ENCODE results near the gene WDPCP.
"Not testable (repeated sequence)": the region's sequence is repeated elsewhere in the genome, so short reads cannot be mapped to it uniquely, and the experiment has no call there.

Gene WDPCP

DNA sequence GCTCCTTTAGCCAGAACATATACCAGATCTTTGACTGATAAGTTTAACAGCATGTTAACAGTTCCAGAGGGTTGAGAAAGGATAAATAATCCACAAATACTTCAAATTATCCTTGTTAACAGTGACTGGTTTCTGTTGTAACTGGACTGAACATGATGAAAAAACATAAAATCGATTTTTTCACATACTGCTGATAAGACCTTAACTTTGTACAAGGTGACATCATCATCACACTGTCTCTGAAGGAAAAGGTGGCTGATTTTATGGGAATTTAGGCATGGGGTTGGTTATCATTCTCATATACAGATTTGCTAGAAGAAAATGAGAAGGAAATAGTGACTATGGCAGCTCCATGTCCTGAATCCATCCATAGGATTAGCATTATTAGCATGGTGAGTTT, 501.6 kb downstream of the WDPCP start:
- DNase-seq (ENCODE audit: low spot score) (no peak), ATAC-seq (ENCODE audit: low read depth) (no peak)
- no peak overlapping the region for H3K4me3 ChIP-seq (ENCODE audit: severe bottlenecking)
- no peaks in the 10 kb centered on the region for H3K27me3 ChIP-seq (ENCODE audit: insufficient read depth, poor library complexity, severe bottlenecking)
- TF ChIP-seq, protein P1, sequence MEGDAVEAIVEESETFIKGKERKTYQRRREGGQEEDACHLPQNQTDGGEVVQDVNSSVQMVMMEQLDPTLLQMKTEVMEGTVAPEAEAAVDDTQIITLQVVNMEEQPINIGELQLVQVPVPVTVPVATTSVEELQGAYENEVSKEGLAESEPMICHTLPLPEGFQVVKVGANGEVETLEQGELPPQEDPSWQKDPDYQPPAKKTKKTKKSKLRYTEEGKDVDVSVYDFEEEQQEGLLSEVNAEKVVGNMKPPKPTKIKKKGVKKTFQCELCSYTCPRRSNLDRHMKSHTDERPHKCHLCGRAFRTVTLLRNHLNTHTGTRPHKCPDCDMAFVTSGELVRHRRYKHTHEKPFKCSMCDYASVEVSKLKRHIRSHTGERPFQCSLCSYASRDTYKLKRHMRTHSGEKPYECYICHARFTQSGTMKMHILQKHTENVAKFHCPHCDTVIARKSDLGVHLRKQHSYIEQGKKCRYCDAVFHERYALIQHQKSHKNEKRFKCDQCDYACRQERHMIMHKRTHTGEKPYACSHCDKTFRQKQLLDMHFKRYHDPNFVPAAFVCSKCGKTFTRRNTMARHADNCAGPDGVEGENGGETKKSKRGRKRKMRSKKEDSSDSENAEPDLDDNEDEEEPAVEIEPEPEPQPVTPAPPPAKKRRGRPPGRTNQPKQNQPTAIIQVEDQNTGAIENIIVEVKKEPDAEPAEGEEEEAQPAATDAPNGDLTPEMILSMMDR (IDR thresholded peaks at IDR 0.05; ENCODE audit: poor library complexity, severe bottlenecking), result no peak
- no peak overlapping the region for H3K27ac ChIP-seq (ENCODE audit: poor library complexity, severe bottlenecking)
- no peaks in the 10 kb centered on the region for H3K4me1 ChIP-seq (ENCODE audit: insufficient read depth, poor library complexity, severe bottlenecking)
- no peaks in the 10 kb centered on the region for H3K9me3 ChIP-seq (ENCODE audit: severe bottlenecking)
- H3K36me3 ChIP-seq (ENCODE audit: low read depth), result no peaks in the 10 kb centered on the region

- Histone ChIP-seq H3K9me3 (ENCODE audit: severe bottlenecking) (no peaks in the 10 kb centered on the region), H3K27me3 (ENCODE audit: insufficient read depth, poor library complexity, severe bottlenecking) (no peaks in the 10 kb centered on the region), H3K36me3 (ENCODE audit: low read depth) (no peaks in the 10 kb centered on the region), H3K4me3 (ENCODE audit: severe bottlenecking) (no peak overlapping the region), H3K4me1 (ENCODE audit: insufficient read depth, poor library complexity, severe bottlenecking) (no peaks in the 10 kb centered on the region), H3K27ac (ENCODE audit: poor library complexity, severe bottlenecking) (no peak overlapping the region)
- TF ChIP-seq, protein P1 (IDR thresholded peaks at IDR 0.05; ENCODE audit: poor library complexity, severe bottlenecking), result no peak
- ATAC-seq (ENCODE audit: low read depth), result no peak
- no peak for DNase-seq (ENCODE audit: low spot score)
Observed at GRCh38 chr2:63081404-63081803, 506.9 kb downstream of the WDPCP start.

GRCh38 chr2:63078852-63079606, 509.2 kb downstream of the WDPCP start:
- no peaks in the 10 kb centered on the region for H3K36me3 ChIP-seq (ENCODE audit: low read depth)
- no peak overlapping the region for H3K27ac ChIP-seq (ENCODE audit: poor library complexity, severe bottlenecking)
- no peaks in the 10 kb centered on the region for H3K9me3 ChIP-seq (ENCODE audit: severe bottlenecking)
- ATAC-seq (ENCODE audit: low read depth), result no peak
- no peak for DNase-seq (ENCODE audit: low spot score)
- TF ChIP-seq, protein P1 (IDR thresholded peaks at IDR 0.05; ENCODE audit: poor library complexity, severe bottlenecking), result peak; percentile 27
- H3K4me3 ChIP-seq (ENCODE audit: severe bottlenecking), result no peak overlapping the region
- H3K4me1 ChIP-seq (ENCODE audit: insufficient read depth, poor library complexity, severe bottlenecking), result no peaks in the 10 kb centered on the region
- no peaks in the 10 kb centered on the region for H3K27me3 ChIP-seq (ENCODE audit: insufficient read depth, poor library complexity, severe bottlenecking)

DNA sequence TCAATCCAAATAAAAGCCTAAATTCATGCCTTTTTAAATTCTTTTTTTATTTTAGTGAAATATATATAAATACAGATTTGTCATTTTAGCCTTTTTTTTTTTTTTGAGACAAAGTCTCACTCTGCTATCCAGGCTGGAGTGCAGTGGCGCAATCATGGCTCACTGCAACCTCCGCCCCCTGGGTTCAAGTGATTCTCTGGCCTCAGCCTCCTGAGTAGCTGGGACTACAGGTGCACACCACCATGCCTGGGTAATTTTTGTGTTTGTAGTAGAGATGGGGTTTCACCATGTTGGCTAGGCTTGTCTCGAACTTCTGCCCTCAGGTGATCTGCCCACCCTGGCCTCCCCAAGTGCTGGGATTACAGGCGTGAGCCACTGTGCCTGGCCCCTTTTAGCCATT, 513.9 kb downstream of the WDPCP start:
- not testable (repeated sequence) for H3K4me3 ChIP-seq (ENCODE audit: severe bottlenecking); ATAC-seq (ENCODE audit: low read depth); H3K4me1 ChIP-seq (ENCODE audit: insufficient read depth, poor library complexity, severe bottlenecking); H3K27ac ChIP-seq (ENCODE audit: poor library complexity, severe bottlenecking); H3K27me3 ChIP-seq (ENCODE audit: insufficient read depth, poor library complexity, severe bottlenecking); H3K36me3 ChIP-seq (ENCODE audit: low read depth); DNase-seq (ENCODE audit: low spot score); H3K9me3 ChIP-seq (ENCODE audit: severe bottlenecking)

- Histone ChIP-seq H3K27me3 (ENCODE audit: insufficient read depth, poor library complexity, severe bottlenecking) (peaks cover 1% of the 10 kb centered on the region), H3K36me3 (ENCODE audit: low read depth) (no peaks in the 10 kb centered on the region), H3K27ac (ENCODE audit: poor library complexity, severe bottlenecking) (no peak overlapping the region), H3K9me3 (ENCODE audit: severe bottlenecking) (no peaks in the 10 kb centered on the region), H3K4me3 (ENCODE audit: severe bottlenecking) (no peak overlapping the region), H3K4me1 (ENCODE audit: insufficient read depth, poor library complexity, severe bottlenecking) (no peaks in the 10 kb centered on the region)
- TF ChIP-seq, protein P1 (IDR thresholded peaks at IDR 0.05; ENCODE audit: poor library complexity, severe bottlenecking), result no peak
- no peak for DNase-seq (ENCODE audit: low spot score)
- ATAC-seq (ENCODE audit: low read depth), result no peak
Observed at GRCh38 chr2:63073994-63074393, 514.3 kb downstream of the WDPCP start.

All from RWPE2 (cell line).